Immature natural killer cell (primary cell): ENCODE data around the gene CRTC1. TPM values are rescaled to one million over a fixed set of nuclear protein-coding genes. Genes with fewer than 3 reads are reported as not detected.
"Not testable (repeated sequence)": the region's sequence is repeated elsewhere in the genome, so short reads cannot be mapped to it uniquely, and the experiment has no call there.

ENCODE experiments used
- DNase-seq, 3 donors: peaks; one replicate each; pipeline ENCODE4 v3.0.0; 2022; ENCODE audit warnings: mixed read lengths in 1 of 3
- H3K27ac Mint-ChIP-seq, 6 donors: one replicate each; pipeline ENCODE4 v1.8.0; 2020; ENCODE audit warnings: mixed read lengths in 6 of 6, mild to moderate bottlenecking in 5 of 6, inconsistent platforms in 4 of 6, moderate library complexity in 3 of 6
- H3K27me3 Mint-ChIP-seq, 3 donors: one replicate each; pipeline ENCODE4 v1.8.0; 2020 to 2021; ENCODE audit warnings: low read depth in 3 of 3, mild to moderate bottlenecking in 3 of 3, mixed read lengths in 3 of 3, moderate library complexity in 3 of 3, inconsistent platforms in 1 of 3
- H3K36me3 Mint-ChIP-seq, 3 donors: one replicate each; pipeline ENCODE4 v1.8.0; 2020; ENCODE audit warnings: mixed read lengths in 3 of 3, inconsistent platforms in 2 of 3, mild to moderate bottlenecking in 2 of 3
- H3K4me1 Mint-ChIP-seq, 2 donors: one replicate each; pipeline ENCODE4 v1.8.0; 2020; ENCODE audit warnings: inconsistent platforms in 2 of 2, mild to moderate bottlenecking in 2 of 2, mixed read lengths in 2 of 2, moderate library complexity in 1 of 2
- H3K4me3 Mint-ChIP-seq, 5 donors: one replicate each; pipeline ENCODE4 v1.8.0; 2020; ENCODE audit warnings: mild to moderate bottlenecking in 5 of 5, mixed read lengths in 5 of 5, inconsistent platforms in 3 of 5, moderate library complexity in 3 of 5
- H3K9me3 Mint-ChIP-seq, 6 donors: one replicate each; pipeline ENCODE4 v1.8.0; 2020; ENCODE audit warnings: mild to moderate bottlenecking in 6 of 6, mixed read lengths in 6 of 6, inconsistent platforms in 4 of 6, moderate library complexity in 3 of 6
- polyA plus RNA-seq, 3 donors: library from polyadenylated mRNA; unstranded; fragments of 300-500 nt; fragmentation: Illumina TruSeq; gene quantifications; one replicate each; pipeline ENCODE4 v1.2.3, GENCODE V29; 2021

Gene CRTC1
- polyA plus RNA-seq, 3 donors from 2014 or later: 0.50 to 1.1 (median 0.85) TPM

DNA sequence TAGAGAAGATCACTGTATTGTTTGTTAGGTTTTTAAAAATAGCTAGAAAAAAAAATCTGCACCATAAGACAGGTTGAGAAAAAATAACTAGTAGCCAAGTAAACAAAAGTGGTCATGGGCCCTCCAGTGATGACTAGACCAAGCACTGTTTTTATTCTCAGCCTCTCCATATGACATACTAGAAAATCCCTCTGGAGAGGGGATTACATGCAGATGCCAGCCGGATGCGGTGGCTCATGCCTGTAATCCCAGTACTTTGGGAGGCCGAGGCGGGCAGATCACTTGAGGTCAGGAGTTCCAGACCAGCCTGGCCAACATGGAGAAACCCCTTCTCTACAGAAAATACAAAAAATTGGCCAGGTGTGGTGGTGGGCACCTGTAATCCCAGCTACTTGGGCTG is 133.2 kb downstream of the CRTC1 start:
- DNase-seq, H3K4me3 Mint-ChIP-seq, H3K9me3 Mint-ChIP-seq, H3K27ac Mint-ChIP-seq, H3K36me3 Mint-ChIP-seq, H3K4me1 Mint-ChIP-seq: not testable (repeated sequence)
- H3K27me3 Mint-ChIP-seq: peaks cover 3 to 12% (median 3%) of the 10 kb centered on the region in 3 donors

DNA sequence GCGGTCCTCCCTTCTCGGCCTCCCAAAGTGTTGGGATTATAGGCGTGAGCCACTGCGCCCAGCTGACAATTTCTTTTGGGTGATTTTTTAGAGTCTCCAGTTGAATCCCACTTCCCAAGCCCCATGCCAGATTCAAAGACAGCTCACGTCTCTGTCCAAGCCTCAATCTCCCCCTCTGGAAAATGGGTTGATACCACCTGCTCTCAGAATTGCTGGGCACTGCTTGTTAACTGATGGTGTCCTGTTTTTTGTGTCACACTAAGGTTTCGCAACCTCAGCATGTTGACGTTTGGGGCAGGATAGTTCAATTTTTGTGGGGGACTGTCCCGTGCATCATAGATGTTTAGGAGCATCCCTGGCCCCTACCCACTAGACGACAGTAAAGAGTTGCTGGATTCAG is 134.1 kb downstream of the CRTC1 start:
- DNase-seq: no peak
- H3K27me3 Mint-ChIP-seq: peaks cover 3 to 12% (median 3%) of the 10 kb centered on the region in 3 donors
- no peaks in the 10 kb centered on the region for H3K36me3 Mint-ChIP-seq
- H3K9me3 Mint-ChIP-seq: no peaks in the 10 kb centered on the region
- H3K4me1 Mint-ChIP-seq: no peaks in the 10 kb centered on the region
- no peak overlapping the region for H3K4me3 Mint-ChIP-seq
- H3K27ac Mint-ChIP-seq: no peak overlapping the region

DNA sequence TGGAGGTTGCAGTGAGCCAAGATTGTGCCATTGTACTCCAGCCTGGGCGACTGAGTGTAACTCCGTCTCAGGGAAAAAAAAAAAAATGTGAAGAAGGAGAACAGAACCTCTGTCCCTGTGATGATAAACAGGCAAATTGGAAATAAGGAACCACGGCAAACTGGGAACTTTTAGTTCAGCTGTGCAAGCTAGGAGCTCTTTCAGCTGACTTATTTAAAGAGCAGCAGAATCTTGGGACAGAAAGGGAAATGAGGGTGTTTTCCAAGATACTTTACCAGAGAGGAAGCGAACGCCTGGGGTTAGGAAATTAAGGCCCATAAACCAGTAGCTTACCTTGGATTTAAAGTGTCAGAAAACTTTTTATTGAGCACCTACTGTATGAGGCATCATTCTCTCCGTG is 145.3 kb downstream of the CRTC1 start:
- peaks cover 0 to 3% (median 0%) of the 10 kb centered on the region in 3 donors for H3K36me3 Mint-ChIP-seq
- peaks cover 2 to 10% (median 7%) of the 10 kb centered on the region in 3 donors for H3K27me3 Mint-ChIP-seq
- H3K9me3 Mint-ChIP-seq: peaks cover 0 to 10% (median 7%) of the 10 kb centered on the region in 6 donors
- H3K4me3 Mint-ChIP-seq: no peak overlapping the region
- H3K4me1 Mint-ChIP-seq: peaks cover 12 to 15% of the 10 kb centered on the region in 2 donors
- H3K27ac Mint-ChIP-seq: no peak overlapping the region
- no peak for DNase-seq

DNA sequence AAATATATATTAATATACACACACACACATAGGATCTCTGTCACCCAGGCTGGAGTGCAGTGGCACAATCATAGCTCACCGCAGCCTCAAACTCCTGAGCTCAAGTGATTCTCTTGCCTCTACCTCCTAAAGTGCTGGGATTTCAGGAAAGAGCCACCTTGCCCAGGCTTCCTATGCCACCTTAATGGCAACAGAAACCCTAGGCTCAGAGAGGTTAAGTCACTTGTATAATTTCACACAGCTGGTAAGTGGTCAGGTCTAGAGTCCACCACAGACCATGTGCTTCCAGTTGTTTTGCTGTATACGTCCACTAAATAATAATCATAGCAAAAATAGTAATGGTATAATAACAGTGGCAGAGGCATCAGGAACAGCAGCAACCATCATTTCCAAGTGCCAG is 147.0 kb downstream of the CRTC1 start:
- Mint-ChIP-seq H3K9me3 (peaks cover 0 to 10% (median 7%) of the 10 kb centered on the region in 6 donors), H3K4me3 (peak overlapping the region in 4 of 5 donors; percentile 48 to 76 (median 60)), H3K4me1 (peaks cover 29 to 32% of the 10 kb centered on the region in 2 donors), H3K27me3 (peaks cover 2 to 10% (median 7%) of the 10 kb centered on the region in 3 donors), H3K36me3 (peaks cover 0 to 17% (median 0%) of the 10 kb centered on the region in 3 donors), H3K27ac (no peak overlapping the region)
- DNase-seq: no peak

- H3K4me1 Mint-ChIP-seq: peaks cover 42 to 43% of the 10 kb centered on the region in 2 donors
- peak; percentile 95 to 97 (median 97) for DNase-seq
- peaks cover 2 to 10% (median 7%) of the 10 kb centered on the region in 3 donors for H3K27me3 Mint-ChIP-seq
Observed at GRCh38 chr19:18831524-18832305, 148.2 kb downstream of the CRTC1 start, which contains the start of gene UPF1. TSS of gene UPF1 (plus strand) at chr19:18831959. CDS start at chr19:18832210, 251 bp downstream.

More at GRCh38 chr19:18831524-18832305, 148.2 kb downstream of the CRTC1 start, which contains the start of gene UPF1:
- Mint-ChIP-seq H3K4me3 (peak within 1 kb of the TSS; percentile 91 to 95 (median 93)), H3K27ac (peak within 1 kb of the TSS; percentile 85 to 94 (median 92)), H3K9me3 (peaks cover 0 to 8% (median 7%) of the 10 kb centered on the region in 6 donors), H3K36me3 (peaks cover 0 to 17% (median 0%) of the 10 kb centered on the region in 3 donors)

Other genes with a start within 250 kb of the CRTC1 start
- 10 to 100 TPM; 29.7 to 32.2 (median 31.2) TPM for gene ISYNA1, start 245.5 kb upstream of the CRTC1 start, polyA plus RNA-seq
- 10 to 100 TPM in 2 of 3 donors, 1 to 10 TPM in 1; 9.1 to 21.1 (median 11.1) TPM for gene ELL, start 161.6 kb upstream of the CRTC1 start, polyA plus RNA-seq
- 100 to 1,000 TPM in 1 of 3 donors, 10 to 100 TPM in 2; 85.7 to 137 (median 94.5) TPM for gene FKBP8, start 140.1 kb upstream of the CRTC1 start, polyA plus RNA-seq
- 100 to 1,000 TPM in 1 of 3 donors, 10 to 100 TPM in 2; 85.9 to 134 (median 93.0) TPM for gene KXD1, start 125.8 kb upstream of the CRTC1 start, polyA plus RNA-seq
- gene UBA52, start 111.8 kb upstream of the CRTC1 start, polyA plus RNA-seq: 1,000 to 10,000 TPM in 1 of 3 donors, 100 to 1,000 TPM in 2; 613 to 1,093 (median 997) TPM
- 100 to 1,000 TPM; 123 to 175 (median 146) TPM for gene REX1BD, start 94.9 kb upstream of the CRTC1 start, polyA plus RNA-seq
- 1 to 10 TPM in 1 of 3 donors, under 1 TPM in 1, not detected in 1; 0.89 to 1.2 TPM for gene CRLF1, start 76.9 kb upstream of the CRTC1 start, polyA plus RNA-seq
- gene TMEM59L, start 70.8 kb upstream of the CRTC1 start, polyA plus RNA-seq: not detected
- 1 to 10 TPM; 1.6 to 4.8 (median 4.5) TPM for gene KLHL26, start 46.7 kb upstream of the CRTC1 start, polyA plus RNA-seq
- not detected for gene COMP, start 107.6 kb downstream of the CRTC1 start, polyA plus RNA-seq
- gene UPF1, start 148.3 kb downstream of the CRTC1 start, polyA plus RNA-seq: 10 to 100 TPM in 1 of 3 donors, 1 to 10 TPM in 2; 1.1 to 16.6 (median 5.2) TPM
- not detected for gene CERS1, start 212.5 kb downstream of the CRTC1 start, polyA plus RNA-seq
- gene COPE, start 235.7 kb downstream of the CRTC1 start, polyA plus RNA-seq: 100 to 1,000 TPM; 378 to 407 (median 401) TPM
- gene DDX49, start 236.0 kb downstream of the CRTC1 start, polyA plus RNA-seq: 10 to 100 TPM; 33.1 to 54.2 (median 48.9) TPM